ENCODE measurements around the gene KCNB1. TPM values are rescaled to one million over a fixed set of nuclear protein-coding genes. Genes with fewer than 3 reads are reported as not detected.

The KCNB1 gene
- total and polyA plus RNA-seq, 2 donors (not counting 1 experiment from before 2014, with no cell fraction given), result under 0.01 to 0.07 TPM

- no peak for DNase-seq (ENCODE audit: low read depth in 2 of 2)
- Histone ChIP-seq H3K9ac (ENCODE audit: insufficient read depth, low read length) (no peak overlapping the region), H2AFZ (ENCODE audit: low read length) (no peak overlapping the region), H3K27ac (ENCODE audit: insufficient read depth, low read length) (no peak overlapping the region), H3K4me1 (ENCODE audit: control insufficient read depth, extremely low read depth, insufficient read depth, low read length) (no peaks in the 10 kb centered on the region), H3K36me3 (ENCODE audit: control insufficient read depth, insufficient read depth, low read length) (no peaks in the 10 kb centered on the region), H4K20me1 (ENCODE audit: control insufficient read depth, extremely low read depth, insufficient read depth, low read length) (no peaks in the 10 kb centered on the region), H3K79me2 (ENCODE audit: control insufficient read depth, insufficient read depth, low read length) (no peaks in the 10 kb centered on the region), H3K9me3 (ENCODE audit: control insufficient read depth, insufficient read depth, low read depth, low read length) (no peaks in the 10 kb centered on the region), H3K4me2 (ENCODE audit: extremely low read depth, insufficient read depth, low read length) (no peak overlapping the region), H3K27me3 (ENCODE audit: control insufficient read depth, insufficient read depth, low read length) (peaks cover 8% of the 10 kb centered on the region), H3K4me3 (replicated peaks in 1 of 4; ENCODE audit: control extremely low read depth in 1 of 4, insufficient read depth in 1 of 4, low read depth in 3 of 4, low read length in 4 of 4) (no peak overlapping the region)
- no peak for TF ChIP-seq CTCF (conservative IDR thresholded peaks at IDR 0.05 in 1 of 2, IDR thresholded peaks at IDR 0.05 in 1 of 2; ENCODE audit: low read depth in 1 of 2, low read length in 2 of 2)
- no peak for TF ChIP-seq EZH2 (IDR thresholded peaks at IDR 0.05; ENCODE audit: low read length, missing control alignments)
These were observed 122.1 kb downstream of the KCNB1 start for GRCh38 chr20:49360242-49360968.

GRCh38 chr20:49356676-49357075 lies 125.8 kb downstream of the KCNB1 start:
- no peak overlapping the region for H3K27ac ChIP-seq (ENCODE audit: insufficient read depth, low read length)
- H3K9ac ChIP-seq (ENCODE audit: insufficient read depth, low read length), result no peak overlapping the region
- TF ChIP-seq EZH2 (IDR thresholded peaks at IDR 0.05; ENCODE audit: low read length, missing control alignments), result no peak
- no peak for TF ChIP-seq CTCF (conservative IDR thresholded peaks at IDR 0.05 in 1 of 2, IDR thresholded peaks at IDR 0.05 in 1 of 2; ENCODE audit: low read depth in 1 of 2, low read length in 2 of 2)

GRCh38 chr20:49354673-49355072 lies 127.8 kb downstream of the KCNB1 start:
- peaks cover 11% of the 10 kb centered on the region for H3K27me3 ChIP-seq (ENCODE audit: control insufficient read depth, insufficient read depth, low read length)
- TF ChIP-seq EZH2 (IDR thresholded peaks at IDR 0.05; ENCODE audit: low read length, missing control alignments), result no peak
- no peak for TF ChIP-seq CTCF (conservative IDR thresholded peaks at IDR 0.05 in 1 of 2, IDR thresholded peaks at IDR 0.05 in 1 of 2; ENCODE audit: low read depth in 1 of 2, low read length in 2 of 2)

More at GRCh38 chr20:49356676-49357075, 125.8 kb downstream of the KCNB1 start:
- DNase-seq (ENCODE audit: low read depth in 2 of 2), result no peak
- peaks cover 10% of the 10 kb centered on the region for H3K27me3 ChIP-seq (ENCODE audit: control insufficient read depth, insufficient read depth, low read length)
- H4K20me1 ChIP-seq (ENCODE audit: control insufficient read depth, extremely low read depth, insufficient read depth, low read length), result no peaks in the 10 kb centered on the region
- no peak overlapping the region for H3K4me2 ChIP-seq (ENCODE audit: extremely low read depth, insufficient read depth, low read length)
- H3K36me3 ChIP-seq (ENCODE audit: control insufficient read depth, insufficient read depth, low read length), result no peaks in the 10 kb centered on the region
- H3K4me3 ChIP-seq (replicated peaks in 1 of 4; ENCODE audit: control extremely low read depth in 1 of 4, insufficient read depth in 1 of 4, low read depth in 3 of 4, low read length in 4 of 4), result no peak overlapping the region
- H3K79me2 ChIP-seq (ENCODE audit: control insufficient read depth, insufficient read depth, low read length), result no peaks in the 10 kb centered on the region
- H2AFZ ChIP-seq (ENCODE audit: low read length), result no peak overlapping the region
- no peaks in the 10 kb centered on the region for H3K9me3 ChIP-seq (ENCODE audit: control insufficient read depth, insufficient read depth, low read depth, low read length)
- no peaks in the 10 kb centered on the region for H3K4me1 ChIP-seq (ENCODE audit: control insufficient read depth, extremely low read depth, insufficient read depth, low read length)

More at GRCh38 chr20:49354673-49355072, 127.8 kb downstream of the KCNB1 start:
- no peaks in the 10 kb centered on the region for H3K36me3 ChIP-seq (ENCODE audit: control insufficient read depth, insufficient read depth, low read length)
- H3K4me1 ChIP-seq (ENCODE audit: control insufficient read depth, extremely low read depth, insufficient read depth, low read length), result no peaks in the 10 kb centered on the region
- H3K9me3 ChIP-seq (ENCODE audit: control insufficient read depth, insufficient read depth, low read depth, low read length), result no peaks in the 10 kb centered on the region
- H3K4me2 ChIP-seq (ENCODE audit: extremely low read depth, insufficient read depth, low read length), result no peak overlapping the region
- H3K27ac ChIP-seq (ENCODE audit: insufficient read depth, low read length), result no peak overlapping the region
- H3K79me2 ChIP-seq (ENCODE audit: control insufficient read depth, insufficient read depth, low read length), result no peaks in the 10 kb centered on the region
- H2AFZ ChIP-seq (ENCODE audit: low read length), result no peak overlapping the region
- no peak for DNase-seq (ENCODE audit: low read depth in 2 of 2)
- H4K20me1 ChIP-seq (ENCODE audit: control insufficient read depth, extremely low read depth, insufficient read depth, low read length), result no peaks in the 10 kb centered on the region
- H3K9ac ChIP-seq (ENCODE audit: insufficient read depth, low read length), result no peak overlapping the region
- H3K4me3 ChIP-seq (replicated peaks in 1 of 4; ENCODE audit: control extremely low read depth in 1 of 4, insufficient read depth in 1 of 4, low read depth in 3 of 4, low read length in 4 of 4), result no peak overlapping the region

Measured in fibroblast of lung (primary cell).